HG03159 (cell line): ENCODE measurements around the gene DDX1.
A peak's percentile ranks its signal among the peaks of the same experiment; 100 is the strongest.
"Not testable (repeated sequence)": the region's sequence is repeated elsewhere in the genome, so short reads cannot be mapped to it uniquely, and the experiment has no call there.

Experiments used
- ATAC-seq: cut with Tn5 transposase; IDR thresholded peaks from one replicate; pipeline ENCODE4 v1.9.1; 2021; ENCODE audit warnings: mild to moderate bottlenecking, moderate library complexity; ENCODE audit not compliant: unreplicated experiment

The DDX1 gene

GRCh38 chr2:15591692-15592463 lies at the start of gene DDX1:
Gene DDX1, plus strand, starts transcription at chr2:15591868. Its CDS starts 66 bp downstream, at chr2:15591934.
- peak; percentile 94 for ATAC-seq

GRCh38 chr2:15542269-15542668 lies 49.4 kb upstream of the DDX1 start:
- ATAC-seq, result not testable (repeated sequence)

GRCh38 chr2:15543053-15543452 lies 48.6 kb upstream of the DDX1 start:
- no peak for ATAC-seq

- ATAC-seq, result no peak
Measured at GRCh38 chr2:15543541-15543940, 48.1 kb upstream of the DDX1 start.

- no peak for ATAC-seq
Measured at GRCh38 chr2:15544227-15544626, 47.4 kb upstream of the DDX1 start.

- no peak for ATAC-seq
Measured at GRCh38 chr2:15546297-15547098, 45.2 kb upstream of the DDX1 start.

- ATAC-seq, result no peak
Measured at GRCh38 chr2:15547115-15547876, 44.4 kb upstream of the DDX1 start.

GRCh38 chr2:15548974-15549373 lies 42.7 kb upstream of the DDX1 start:
- no peak for ATAC-seq

- ATAC-seq, result no peak
Measured at GRCh38 chr2:15553519-15553918, 38.1 kb upstream of the DDX1 start.

GRCh38 chr2:15553951-15554350 lies 37.7 kb upstream of the DDX1 start:
- no peak for ATAC-seq

GRCh38 chr2:15554525-15555218 lies 37.0 kb upstream of the DDX1 start:
- ATAC-seq, result no peak

- no peak for ATAC-seq
Measured at GRCh38 chr2:15555760-15556193, 35.9 kb upstream of the DDX1 start.

- ATAC-seq, result no peak
Measured at GRCh38 chr2:15556311-15556930, 35.2 kb upstream of the DDX1 start.

GRCh38 chr2:15557887-15558311 lies 33.8 kb upstream of the DDX1 start:
- no peak for ATAC-seq

- ATAC-seq, result no peak
Measured at GRCh38 chr2:15559379-15560139, 32.1 kb upstream of the DDX1 start.

GRCh38 chr2:15560140-15560987 lies 31.3 kb upstream of the DDX1 start:
- peak; percentile 48 for ATAC-seq

- ATAC-seq, result peak; percentile 79
Measured at GRCh38 chr2:15560988-15561573, 30.6 kb upstream of the DDX1 start, which contains the start of gene NBAS. Gene NBAS, minus strand, starts transcription at chr2:15561334. Its CDS starts 30 bp downstream, at chr2:15561304.
